Activated CD8-positive, alpha-beta T cell treated with anti-CD3 and anti-CD28 coated beads for 36 hours (primary cell): ENCODE results near the gene PIM2. TPM values are rescaled to one million over a fixed set of nuclear protein-coding genes. Genes with fewer than 3 reads are reported as not detected.

Experiments
- ATAC-seq: fragments of 200-7000 bp; cut with Tn5 transposase; one replicate; pipeline ENCODE4 v1.10.0; 2021; ENCODE audit warnings: mild to moderate bottlenecking, moderate library complexity
- CTCF ChIA-PET: fragments of 350-600 bp; sonication (Branson Sonifier 250); formaldehyde crosslinking; loops from one replicate; lab custom pipeline; 2021; ENCODE audit warnings: antibody characterized with exemption; lab: Charles Lee
- POLR2A ChIA-PET: fragments of 350-600 bp; sonication (Branson Sonifier 250); formaldehyde crosslinking; loops from one replicate; lab custom pipeline; 2021; ENCODE audit warnings: antibody characterized with exemption; lab: Charles Lee
- DNase-seq: peaks from one replicate; pipeline ENCODE4 v3.0.0-alpha.2; 2020
- H3K27ac Mint-ChIP-seq: one replicate; pipeline ENCODE4 v1.8.0; 2021; ENCODE audit warnings: mild to moderate bottlenecking, mixed read lengths
- H3K27me3 Mint-ChIP-seq: one replicate; pipeline ENCODE4 v1.8.0; 2021; ENCODE audit warnings: mixed read lengths
- H3K36me3 Mint-ChIP-seq: one replicate; pipeline ENCODE4 v1.8.0; 2021; ENCODE audit warnings: low read depth, mixed read lengths
- H3K4me1 Mint-ChIP-seq: one replicate; pipeline ENCODE4 v1.8.0; 2021; ENCODE audit warnings: low read depth, mixed read lengths
- H3K4me3 Mint-ChIP-seq: one replicate; pipeline ENCODE4 v1.8.0; 2021; ENCODE audit warnings: mild to moderate bottlenecking, moderate library complexity, mixed read lengths
- H3K9me3 Mint-ChIP-seq: one replicate; pipeline ENCODE4 v1.8.0; 2021; ENCODE audit warnings: mixed read lengths
- CTCF ChIP-seq: fragments of 200-600 bp; IDR thresholded peaks from one replicate; pipeline ENCODE4 v1.8.0; 2022; ENCODE audit warnings: antibody characterized with exemption, mild to moderate bottlenecking
- intact Hi-C: fragments of 100-400 bp; cut with micrococcal nuclease; formaldehyde crosslinking; loops from one replicate; pipeline ENCODE4 v1.10.0; 2022
- total RNA-seq, 2 experiments: library from RNA; stranded (reverse); gene quantifications; one replicate each; pipeline ENCODE4 v1.2.3, GENCODE V29; 2021

PIM2 gene
- total RNA-seq, 2 experiments from 2014 or later = 169 to 177 TPM

GRCh38 chrX:48937054-48937907, 18.5 kb upstream of the PIM2 start:
- DNase-seq (peak; percentile 95), ATAC-seq (peak; percentile 61)
- Mint-ChIP-seq H3K9me3 (no peaks in the 10 kb centered on the region), H3K27ac (peak overlapping the region; percentile 95), H3K4me3 (peak overlapping the region; percentile 68), H3K4me1 (peaks cover 79% of the 10 kb centered on the region), H3K27me3 (no peaks in the 10 kb centered on the region), H3K36me3 (peaks cover 59% of the 10 kb centered on the region)
- CTCF ChIA-PET = interaction anchor here (0.9 to 1.7 kb wide), 7 partner anchors 8 to 107 kb away, joined by 3 to 7 read pairs (median 3); partner anchors contain the start of genes PQBP1 and TIMM17B
- intact Hi-C loops = loop anchor here (1.0 to 5.0 kb wide), 2 partner anchors 18 to 135 kb away; partner anchors contain the start of genes HDAC6 and PIM2
- TF ChIP-seq CTCF = peak; percentile 41
- POLR2A ChIA-PET = interaction anchor here (0.6 to 11.3 kb wide), 9 partner anchors 10 to 63 kb away, joined by 3 to 176 read pairs (median 4); partner anchors contain the start of genes OTUD5, PIM2, PQBP1 and SLC35A2

GRCh38 chrX:48936429-48937053, 17.7 kb upstream of the PIM2 start:
- peak overlapping the region; percentile 61 for H3K4me3 Mint-ChIP-seq
- no peak for TF ChIP-seq CTCF
- peaks cover 52% of the 10 kb centered on the region for H3K36me3 Mint-ChIP-seq
- H3K4me1 Mint-ChIP-seq = peaks cover 71% of the 10 kb centered on the region
- intact Hi-C loops = loop anchor here (1.0 to 5.0 kb wide), 2 partner anchors 17 to 134 kb away; partner anchors contain the start of genes HDAC6 and PIM2
- peak overlapping the region; percentile 95 for H3K27ac Mint-ChIP-seq
- DNase-seq (no peak), ATAC-seq (no peak)
- no peaks in the 10 kb centered on the region for H3K27me3 Mint-ChIP-seq
- no peaks in the 10 kb centered on the region for H3K9me3 Mint-ChIP-seq
- CTCF ChIA-PET = interaction anchor here (0.9 to 1.7 kb wide), 6 partner anchors 9 to 108 kb away, joined by 3 to 7 read pairs (median 3); partner anchors contain the start of genes PQBP1 and TIMM17B
- POLR2A ChIA-PET = interaction anchor here (0.6 to 11.3 kb wide), 5 partner anchors 9 to 23 kb away, joined by 3 to 176 read pairs (median 48); partner anchors contain the start of genes OTUD5, PIM2 and SLC35A2

DNA sequence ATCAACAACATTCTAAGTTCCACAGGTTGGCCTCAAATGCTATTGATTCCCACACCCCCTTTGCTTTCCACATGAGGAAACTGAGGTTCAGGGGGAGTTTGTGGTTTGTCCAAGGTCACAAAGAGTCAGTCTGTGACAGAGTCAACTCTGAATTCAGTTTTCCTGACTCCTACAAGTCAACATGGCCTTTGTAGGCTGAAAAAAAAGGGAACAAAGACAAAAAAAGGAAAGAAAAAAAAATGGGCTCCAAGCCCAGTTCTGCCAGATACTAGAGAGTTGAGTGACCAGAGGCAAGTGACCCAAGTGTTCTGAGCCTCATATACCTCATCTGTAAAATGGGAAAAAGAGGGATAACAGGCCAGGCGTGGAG, 16.5 kb upstream of the PIM2 start:
- H3K4me3 Mint-ChIP-seq = peak overlapping the region; percentile 45
- TF ChIP-seq CTCF = no peak
- DNase-seq (no peak), ATAC-seq (no peak)
- peak overlapping the region; percentile 95 for H3K27ac Mint-ChIP-seq
- peaks cover 50% of the 10 kb centered on the region for H3K36me3 Mint-ChIP-seq
- H3K4me1 Mint-ChIP-seq = peaks cover 62% of the 10 kb centered on the region
- intact Hi-C loops = loop anchor here (5.0 kb wide), 1 partner anchor 133 kb away; the partner anchor contains the start of gene HDAC6
- POLR2A ChIA-PET = interaction anchor here (1.0 to 11.3 kb wide), 3 partner anchors 14 to 21 kb away, joined by 3 to 176 read pairs (median 172); partner anchors contain the start of genes PIM2 and SLC35A2
- H3K27me3 Mint-ChIP-seq = no peaks in the 10 kb centered on the region
- CTCF ChIA-PET = interaction anchor here (1.1 kb wide), 1 partner anchor 16 kb away, joined by 4 read pairs; no protein-coding TSS in a partner anchor
- H3K9me3 Mint-ChIP-seq = no peaks in the 10 kb centered on the region

- POLR2A ChIA-PET = interaction anchor here (0.7 to 11.3 kb wide), 3 partner anchors 14 to 35 kb away, joined by 3 to 176 read pairs (median 3); partner anchors contain the start of gene SLC35A2
- ATAC-seq (peak; percentile 8), DNase-seq (peak; percentile 59)
- CTCF ChIA-PET = interaction anchor here (1.1 kb wide), 1 partner anchor 15 kb away, joined by 4 read pairs; no protein-coding TSS in a partner anchor
- Mint-ChIP-seq H3K36me3 (peaks cover 49% of the 10 kb centered on the region), H3K4me3 (peak overlapping the region; percentile 45), H3K4me1 (peaks cover 59% of the 10 kb centered on the region), H3K27ac (peak overlapping the region; percentile 95), H3K27me3 (no peaks in the 10 kb centered on the region), H3K9me3 (no peaks in the 10 kb centered on the region)
- intact Hi-C loops = loop anchor here (5.0 kb wide), 1 partner anchor 132 kb away; the partner anchor contains the start of gene HDAC6
- no peak for TF ChIP-seq CTCF
Measured at GRCh38 chrX:48934581-48935300, 15.9 kb upstream of the PIM2 start.
